ENCODE measurements around the gene BICRA. TPM values are rescaled to one million over a fixed set of nuclear protein-coding genes. Genes with fewer than 3 reads are reported as not detected.

The BICRA gene
- total and polyA plus RNA-seq, 2 of the 8 experiments (the other 6 are each of a cell fraction or from before 2014, with no cell fraction given): 1.5 to 29.2 TPM

- Histone ChIP-seq H4K5ac (ENCODE audit: insufficient read length, low read depth, low read length) (no peak overlapping the region), H3K79me1 (ENCODE audit: low read depth, low read length) (peaks cover 8% of the 10 kb centered on the region), H3K79me2 (ENCODE audit: control insufficient read depth in 1 of 2, insufficient read depth in 2 of 2, low read length in 2 of 2) (no peaks in the 10 kb centered on the region), H3K36me3 (ENCODE audit: control insufficient read depth in 2 of 4, insufficient read depth in 4 of 4, low read length in 3 of 4) (peaks cover 2 to 41% (median 15%) of the 10 kb centered on the region in 4 experiments; a peak in 5 of 8 replicates), H2AFZ (ENCODE audit: low read length) (no peak overlapping the region), H3K27me3 (replicated peaks in 1 of 4; ENCODE audit: control insufficient read depth in 3 of 4, extremely low read depth in 1 of 4, insufficient read depth in 3 of 4, low read length in 3 of 4) (no peaks in the 10 kb centered on the region), H2BK5ac (ENCODE audit: low read depth, low read length) (no peak overlapping the region), H3K9ac (replicated peaks in 1 of 4; ENCODE audit: extremely low read depth in 1 of 4, low read depth in 3 of 4, low read length in 3 of 4) (no peak overlapping the region), H2BK15ac (ENCODE audit: low read length) (no peak overlapping the region), H3K4ac (replicated peaks; ENCODE audit: insufficient read length, low read depth, low read length) (no peak overlapping the region), H3K23ac (ENCODE audit: insufficient read length) (no peak overlapping the region), H3K27ac (ENCODE audit: low read depth, low read length) (no peak overlapping the region), H3K4me3 (ENCODE audit: extremely low read depth in 1 of 4, insufficient read depth in 2 of 4, low read depth in 3 of 4, low read length in 4 of 4) (no peak overlapping the region), H3K14ac (ENCODE audit: insufficient read length) (no peak overlapping the region), H4K20me1 (replicated peaks in 1 of 2; ENCODE audit: control insufficient read depth in 1 of 2, insufficient read depth in 2 of 2, low read length in 2 of 2) (peaks cover 3 to 11% of the 10 kb centered on the region in 2 experiments), H4K8ac (ENCODE audit: extremely low read depth, insufficient read depth, low read length) (peak overlapping the region; percentile 60; the same call in 1 of the 2 replicates), H3K56ac (replicated peaks; ENCODE audit: insufficient read length, low read depth, low read length) (no peak overlapping the region), H3K23me2 (ENCODE audit: low read depth, low read length) (peaks cover 13% of the 10 kb centered on the region; the same call in 1 of the 2 replicates), H2BK12ac (ENCODE audit: low read depth, low read length) (no peak overlapping the region), H4K91ac (replicated peaks; ENCODE audit: insufficient read length, low read length) (no peak overlapping the region), H3K9me3 (ENCODE audit: insufficient read depth in 2 of 2, low read depth in 1 of 2, low read length in 1 of 2) (no peaks in the 10 kb centered on the region; a peak in 1 of 4 replicates), H3K4me2 (ENCODE audit: insufficient read depth in 1 of 2, low read depth in 2 of 2, low read length in 2 of 2) (no peak overlapping the region), H2BK20ac (ENCODE audit: low read length) (no peak overlapping the region), H2BK120ac (replicated peaks; ENCODE audit: low read depth, low read length) (no peak overlapping the region), H3K18ac (ENCODE audit: extremely low read depth, low read length) (no peak overlapping the region), H3K4me1 (replicated peaks in 1 of 4; ENCODE audit: control insufficient read depth in 3 of 4, insufficient read depth in 4 of 4, low read length in 3 of 4) (0 out of 7 replicates have a peak, but pooled peaks cover 0 to 2% (median 0%) of the 10 kb centered on the region in 4 experiments), H2AK5ac (ENCODE audit: low read depth, low read length) (no peak overlapping the region)
- FAIRE-seq: no peak
- no peak for TF ChIP-seq EGR1 (IDR thresholded peaks at IDR 0.05; ENCODE audit: borderline replicate concordance, low read depth, low read length)
- TF ChIP-seq SIN3A (conservative IDR thresholded peaks at IDR 0.05 in 1 of 2, IDR thresholded peaks at IDR 0.05 in 1 of 2; ENCODE audit: low read depth in 1 of 2, low read length in 2 of 2): no peak
- POLR2A ChIA-PET (ENCODE audit: partially characterized antibody): interaction anchor here (1.7 kb wide), 1 partner anchor 8 kb away, joined by 6 read pairs; no protein-coding TSS in a partner anchor
- 96% methylated on average over 5 of the region's 8 CpGs; no CpG with 5 or more reads in 1 of the 2 experiments for WGBS, 2 experiments (ENCODE audit: extremely low coverage in 1 of 2, insufficient coverage in 1 of 2, insufficient read length in 1 of 2, insufficient replicate concordance in 2 of 2, low coverage in 1 of 2, low lambda C conversion rate in 2 of 2, missing lambda C conversion rate in 1 of 2)
- CTCF ChIA-PET (ENCODE audit: partially characterized antibody): interaction anchor here (0.6 to 1.4 kb wide), 5 partner anchors 12 to 160 kb away, joined by 3 read pairs; no protein-coding TSS in a partner anchor
- DNase-seq (ENCODE audit: low read depth in 1 of 2, low spot score in 2 of 2): no peak
Measured at GRCh38 chr19:47675859-47676258, 66.9 kb downstream of the BICRA start.

All from H1 (cell line).